Mononuclear cell (primary cell): ENCODE measurements around the gene VWA5B1. TPM values are rescaled to one million over a fixed set of nuclear protein-coding genes. Genes with fewer than 3 reads are reported as not detected.

ENCODE experiments used
- H3K27me3 ChIP-seq: 2 replicates; pipeline ENCODE4 v1.6.0; 2011; ENCODE audit warnings: low read length, control low read depth; ENCODE audit not compliant: insufficient read depth
- H3K4me1 ChIP-seq: 2 replicates; pipeline ENCODE4 v1.5.1; 2011; ENCODE audit warnings: mild to moderate bottlenecking, low read length, control low read depth; ENCODE audit not compliant: insufficient read depth
- H3K4me3 ChIP-seq: 2 replicates; pipeline ENCODE4 v1.5.1; 2011; ENCODE audit warnings: mild to moderate bottlenecking, low read length, moderate library complexity
- H3K9me3 ChIP-seq: 2 replicates; pipeline ENCODE4 v1.5.1; 2011; ENCODE audit warnings: low read depth, mild to moderate bottlenecking, control low read depth, low read length
- total RNA-seq: library from RNA; depleted of rRNA; stranded (reverse); fragments of >200 nt; gene quantifications from one replicate; pipeline ENCODE4 v1.2.3, GENCODE V29; 2012

The VWA5B1 gene
- total RNA-seq, 1 donor, result not detected

- Histone ChIP-seq H3K4me1 (no peaks in the 10 kb centered on the region), H3K27me3 (peaks cover 9% of the 10 kb centered on the region), H3K9me3 (no peaks in the 10 kb centered on the region), H3K4me3 (no peak overlapping the region)
Measured at GRCh38 chr1:20381961-20382360, 91.3 kb downstream of the VWA5B1 start.

DNA sequence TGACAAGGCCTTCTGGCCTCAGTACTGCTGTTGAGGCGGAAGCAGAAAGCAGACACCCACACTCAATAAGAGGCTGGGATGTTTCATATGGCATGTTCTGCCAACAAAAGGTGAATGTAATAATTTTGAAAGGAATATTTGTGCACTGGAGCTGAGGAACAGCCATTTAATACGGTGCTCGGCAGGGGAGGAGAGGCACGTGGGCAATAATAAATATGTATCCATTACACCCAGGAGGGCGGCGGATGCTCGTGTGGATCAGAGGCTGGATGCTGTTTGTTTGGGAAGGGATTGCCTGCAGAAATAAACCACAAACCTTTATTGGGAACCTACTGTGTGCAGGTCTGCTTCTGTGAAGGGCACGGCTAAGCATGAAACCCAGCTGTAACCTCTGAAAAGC, 92.0 kb downstream of the VWA5B1 start:
- no peak overlapping the region for H3K4me3 ChIP-seq
- no peaks in the 10 kb centered on the region for H3K4me1 ChIP-seq
- H3K27me3 ChIP-seq, result peaks cover 9% of the 10 kb centered on the region
- no peaks in the 10 kb centered on the region for H3K9me3 ChIP-seq

DNA sequence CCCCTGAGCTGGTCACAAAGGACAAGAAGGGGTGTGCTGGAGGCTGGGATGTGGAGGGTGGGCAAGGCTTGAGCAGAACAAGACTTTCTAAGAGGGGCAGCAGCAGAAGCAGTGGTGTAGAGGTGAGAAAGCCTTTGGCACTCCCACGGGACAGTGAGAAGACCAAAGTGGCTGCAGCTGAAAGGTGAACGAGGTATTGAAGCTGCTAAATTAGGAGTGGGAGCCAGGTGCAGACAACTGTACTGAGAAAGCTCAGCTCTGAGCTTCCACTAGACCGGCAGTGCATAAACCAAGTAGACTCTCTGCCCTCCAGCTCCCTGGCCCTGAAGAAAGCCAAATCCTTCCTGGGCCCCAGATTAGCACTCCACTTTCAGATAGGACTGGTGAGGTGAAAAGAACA, 93.0 kb downstream of the VWA5B1 start:
- no peak overlapping the region for H3K4me3 ChIP-seq
- peaks cover 9% of the 10 kb centered on the region for H3K27me3 ChIP-seq
- no peaks in the 10 kb centered on the region for H3K9me3 ChIP-seq
- no peaks in the 10 kb centered on the region for H3K4me1 ChIP-seq

- H3K4me3 ChIP-seq, result no peak overlapping the region
- no peaks in the 10 kb centered on the region for H3K4me1 ChIP-seq
- H3K9me3 ChIP-seq, result no peaks in the 10 kb centered on the region
- peaks cover 9% of the 10 kb centered on the region for H3K27me3 ChIP-seq
Measured at GRCh38 chr1:20385630-20386029, 95.0 kb downstream of the VWA5B1 start.

DNA sequence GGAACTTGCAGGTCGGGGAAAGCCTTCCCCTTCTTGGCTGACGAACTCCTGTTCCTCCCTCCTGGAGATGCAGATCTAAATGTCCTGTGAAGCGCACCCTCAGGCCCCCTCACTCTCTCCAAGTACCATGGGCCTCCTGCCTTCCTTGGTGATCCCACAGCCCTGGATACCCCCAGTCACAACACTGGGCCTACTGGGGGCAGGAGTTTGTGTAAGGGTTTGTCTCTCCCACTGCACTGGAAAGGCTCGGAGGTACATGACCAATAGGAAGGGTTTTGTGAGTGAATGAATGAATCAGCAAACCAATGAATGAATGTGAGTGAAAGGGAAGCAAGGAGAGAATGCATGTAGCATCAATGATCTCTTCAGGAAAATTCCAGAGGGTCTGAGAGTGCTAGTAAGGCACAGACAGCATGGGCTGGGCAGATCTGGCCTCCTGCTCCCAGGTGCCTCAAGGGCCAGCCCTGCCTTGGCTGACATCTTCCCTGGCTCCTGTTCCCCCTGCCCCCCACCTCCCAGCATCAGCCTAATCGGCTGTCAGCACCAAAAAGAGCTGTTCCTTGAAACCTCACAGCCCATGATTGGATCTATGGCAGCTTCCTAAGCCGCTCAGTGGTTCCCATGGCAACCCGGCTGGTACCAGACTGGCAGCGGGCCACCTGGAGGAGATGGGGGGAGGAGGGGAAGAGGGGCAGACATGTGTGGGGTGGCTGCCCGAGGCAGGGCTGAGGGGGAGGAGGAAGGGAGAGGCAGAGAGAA, 95.8 kb downstream of the VWA5B1 start:
- H3K9me3 ChIP-seq, result no peaks in the 10 kb centered on the region
- H3K4me3 ChIP-seq, result no peak overlapping the region
- peaks cover 11% of the 10 kb centered on the region for H3K27me3 ChIP-seq

GRCh38 chr1:20389571-20389970, 98.9 kb downstream of the VWA5B1 start:
- Histone ChIP-seq H3K9me3 (no peaks in the 10 kb centered on the region), H3K4me1 (no peaks in the 10 kb centered on the region), H3K4me3 (no peak overlapping the region), H3K27me3 (peaks cover 19% of the 10 kb centered on the region)

More for the DNA sequence above, 95.8 kb downstream of the VWA5B1 start:
- H3K4me1 ChIP-seq, result no peaks in the 10 kb centered on the region

- peaks cover 14% of the 10 kb centered on the region for H3K27me3 ChIP-seq
Measured at GRCh38 chr1:20390589-20391331, 100.1 kb downstream of the VWA5B1 start.

GRCh38 chr1:20395255-20395654, 104.6 kb downstream of the VWA5B1 start:
- Histone ChIP-seq H3K4me1 (no peaks in the 10 kb centered on the region), H3K9me3 (peaks cover 4% of the 10 kb centered on the region), H3K27me3 (peaks cover 10% of the 10 kb centered on the region), H3K4me3 (no peak overlapping the region)

More at GRCh38 chr1:20390589-20391331, 100.1 kb downstream of the VWA5B1 start:
- no peak overlapping the region for H3K4me3 ChIP-seq
- peaks cover 4% of the 10 kb centered on the region for H3K9me3 ChIP-seq
- no peaks in the 10 kb centered on the region for H3K4me1 ChIP-seq

GRCh38 chr1:20398744-20399143, 108.1 kb downstream of the VWA5B1 start:
- Histone ChIP-seq H3K4me3 (no peak overlapping the region), H3K4me1 (no peaks in the 10 kb centered on the region), H3K27me3 (no peaks in the 10 kb centered on the region), H3K9me3 (peaks cover 4% of the 10 kb centered on the region)

DNA sequence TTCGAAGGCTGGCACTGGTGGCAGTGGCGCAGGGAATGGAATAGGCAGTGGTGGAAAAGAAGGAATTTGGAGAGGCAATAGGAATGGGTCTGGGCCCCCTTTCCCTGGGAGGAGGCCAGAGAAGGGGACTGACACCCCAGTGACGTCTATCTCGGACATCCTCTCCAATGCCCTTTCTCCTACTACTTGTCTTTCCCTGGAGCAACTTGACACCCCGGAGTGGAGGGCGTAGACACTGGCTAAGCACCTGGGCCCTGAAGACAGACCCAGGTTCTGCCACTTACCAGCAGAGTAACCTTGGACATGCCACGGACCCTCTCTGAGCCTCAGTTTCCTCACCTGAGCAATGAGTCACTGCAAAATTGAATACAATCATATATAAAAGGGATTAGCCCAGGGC, 108.5 kb downstream of the VWA5B1 start:
- Histone ChIP-seq H3K27me3 (no peaks in the 10 kb centered on the region), H3K4me3 (no peak overlapping the region), H3K4me1 (no peaks in the 10 kb centered on the region), H3K9me3 (peaks cover 4% of the 10 kb centered on the region)

- H3K4me1 ChIP-seq, result no peaks in the 10 kb centered on the region
- no peak overlapping the region for H3K4me3 ChIP-seq
- H3K9me3 ChIP-seq, result peaks cover 4% of the 10 kb centered on the region
- H3K27me3 ChIP-seq, result no peaks in the 10 kb centered on the region
Measured at GRCh38 chr1:20399606-20400180, 109.0 kb downstream of the VWA5B1 start.

- H3K9me3 ChIP-seq, result peaks cover 2% of the 10 kb centered on the region
- no peaks in the 10 kb centered on the region for H3K4me1 ChIP-seq
- H3K27me3 ChIP-seq, result no peaks in the 10 kb centered on the region
- no peak overlapping the region for H3K4me3 ChIP-seq
Measured at GRCh38 chr1:20400341-20401177, 109.9 kb downstream of the VWA5B1 start.

DNA sequence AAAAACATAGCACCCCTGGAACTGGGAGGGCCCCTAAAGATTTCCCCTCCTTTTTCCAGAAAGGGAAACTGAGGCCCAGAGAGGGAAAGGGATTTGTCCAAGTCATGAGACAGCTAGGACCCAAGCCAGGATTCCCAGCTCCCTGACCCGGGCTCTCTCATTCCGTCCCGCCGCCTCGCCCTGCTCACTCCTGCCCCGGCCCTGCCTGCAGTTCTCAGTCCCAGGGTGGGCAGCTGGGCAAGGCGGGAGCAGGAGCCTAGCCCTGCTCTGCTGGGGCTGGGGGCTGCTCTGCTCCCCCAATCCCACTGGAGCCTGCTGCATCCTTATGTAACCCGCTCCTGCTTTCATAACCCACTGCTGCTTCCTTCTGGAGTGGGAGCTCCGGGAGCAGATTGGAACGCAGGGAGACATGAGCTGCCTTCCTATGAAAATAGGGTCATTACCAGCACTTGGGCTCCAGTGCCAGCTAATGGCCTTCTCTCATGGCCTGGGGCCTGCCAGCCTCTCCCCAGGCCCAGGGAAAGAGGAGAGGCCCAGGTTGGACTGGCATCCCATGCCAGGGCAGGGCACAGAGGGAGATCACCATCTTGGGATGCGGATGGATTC, 110.8 kb downstream of the VWA5B1 start:
- Histone ChIP-seq H3K27me3 (no peaks in the 10 kb centered on the region), H3K9me3 (no peaks in the 10 kb centered on the region), H3K4me1 (no peaks in the 10 kb centered on the region)

GRCh38 chr1:20402585-20403422, 112.1 kb downstream of the VWA5B1 start:
- Histone ChIP-seq H3K4me1 (no peaks in the 10 kb centered on the region), H3K4me3 (no peak overlapping the region), H3K27me3 (no peaks in the 10 kb centered on the region), H3K9me3 (no peaks in the 10 kb centered on the region)

More for the DNA sequence above, 110.8 kb downstream of the VWA5B1 start:
- no peak overlapping the region for H3K4me3 ChIP-seq
